HFF-Myc (cell line): ENCODE data around the gene SST.

Experiments
- DNase-seq: peaks from one replicate; pipeline ENCODE4 v3.0.0-alpha.2; 2011; ENCODE audit warnings: low read depth; ENCODE audit errors: extremely low read depth
- H3K4me3 ChIP-seq: replicated peaks from 2 replicates; pipeline ENCODE4 v1.5.1; 2011; ENCODE audit warnings: low read depth, mild to moderate bottlenecking, control low read depth, low read length
- TF ChIP-seq, protein P1 (sequence below): IDR thresholded peaks from 2 replicates; pipeline ENCODE4 v1.5.1; 2012; ENCODE audit warnings: mild to moderate bottlenecking, low read depth, low read length, control low read depth; ENCODE audit errors: missing control alignments

SST gene

DNA sequence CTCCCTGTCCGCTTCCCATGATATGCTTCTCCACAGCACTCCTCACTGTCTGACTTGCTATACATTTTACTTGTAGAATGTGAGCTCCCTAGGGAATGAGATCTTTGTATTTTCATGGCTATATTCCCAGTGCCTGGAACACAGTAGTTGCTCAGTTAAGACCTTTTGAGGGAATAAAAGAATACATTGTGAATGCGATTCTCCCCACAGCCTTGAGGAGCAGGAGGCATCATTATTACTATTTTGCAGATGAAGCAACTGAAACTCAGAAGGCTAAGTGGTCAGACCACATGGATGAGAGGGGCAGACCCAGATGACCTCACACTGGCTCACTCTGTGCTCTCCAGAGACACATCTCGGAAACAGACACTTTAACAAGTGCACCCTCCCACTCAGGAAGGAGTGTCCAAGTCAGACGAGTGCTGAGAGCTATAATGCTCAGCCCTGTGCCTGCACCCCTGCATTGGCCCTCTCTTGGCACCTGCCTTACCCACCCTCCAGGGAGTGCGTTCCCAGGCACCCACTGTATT lies 46.8 kb downstream of the SST start:
- DNase-seq: no peak
- TF ChIP-seq, protein P1, sequence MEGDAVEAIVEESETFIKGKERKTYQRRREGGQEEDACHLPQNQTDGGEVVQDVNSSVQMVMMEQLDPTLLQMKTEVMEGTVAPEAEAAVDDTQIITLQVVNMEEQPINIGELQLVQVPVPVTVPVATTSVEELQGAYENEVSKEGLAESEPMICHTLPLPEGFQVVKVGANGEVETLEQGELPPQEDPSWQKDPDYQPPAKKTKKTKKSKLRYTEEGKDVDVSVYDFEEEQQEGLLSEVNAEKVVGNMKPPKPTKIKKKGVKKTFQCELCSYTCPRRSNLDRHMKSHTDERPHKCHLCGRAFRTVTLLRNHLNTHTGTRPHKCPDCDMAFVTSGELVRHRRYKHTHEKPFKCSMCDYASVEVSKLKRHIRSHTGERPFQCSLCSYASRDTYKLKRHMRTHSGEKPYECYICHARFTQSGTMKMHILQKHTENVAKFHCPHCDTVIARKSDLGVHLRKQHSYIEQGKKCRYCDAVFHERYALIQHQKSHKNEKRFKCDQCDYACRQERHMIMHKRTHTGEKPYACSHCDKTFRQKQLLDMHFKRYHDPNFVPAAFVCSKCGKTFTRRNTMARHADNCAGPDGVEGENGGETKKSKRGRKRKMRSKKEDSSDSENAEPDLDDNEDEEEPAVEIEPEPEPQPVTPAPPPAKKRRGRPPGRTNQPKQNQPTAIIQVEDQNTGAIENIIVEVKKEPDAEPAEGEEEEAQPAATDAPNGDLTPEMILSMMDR: no peak
- no peak overlapping the region for H3K4me3 ChIP-seq

DNA sequence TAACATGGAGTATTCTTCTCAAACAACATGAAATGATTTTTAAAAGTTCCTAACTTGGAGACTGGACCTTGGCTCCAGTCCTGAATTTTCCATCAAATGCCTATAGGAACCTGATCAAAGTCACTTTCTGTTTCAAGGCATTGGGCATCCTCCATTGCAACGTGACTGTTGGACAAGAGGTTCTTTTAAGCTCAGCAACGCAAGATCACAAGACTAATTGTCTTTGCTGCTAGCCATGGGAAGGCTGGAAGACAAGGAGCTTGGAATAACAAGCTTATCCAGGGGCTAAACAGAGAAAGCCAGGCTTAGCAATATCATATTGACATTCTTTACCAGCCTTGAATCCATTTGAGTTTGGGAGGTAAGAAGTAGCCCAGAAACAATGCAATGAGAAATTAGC lies 48.3 kb downstream of the SST start:
- H3K4me3 ChIP-seq: no peak overlapping the region
- TF ChIP-seq, protein P1: no peak
- DNase-seq: no peak

DNA sequence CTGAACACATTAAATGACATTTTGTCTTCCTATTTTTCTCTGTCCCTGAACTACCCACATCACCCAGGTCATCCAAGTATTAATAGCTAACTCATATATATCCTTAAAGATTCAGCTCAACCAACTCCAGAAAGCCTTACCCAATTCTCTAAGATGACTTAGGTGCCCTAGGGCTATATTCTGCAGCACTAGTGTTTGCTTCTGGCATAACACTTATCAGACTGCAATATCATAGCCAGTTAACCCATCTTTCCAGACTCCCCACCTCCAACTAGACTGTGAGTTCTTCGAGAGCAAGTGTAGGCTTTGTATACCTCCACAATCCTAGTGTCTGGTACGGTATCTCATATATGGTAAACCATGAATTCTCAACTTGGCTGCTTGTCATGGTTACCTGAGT lies 50.7 kb downstream of the SST start:
- TF ChIP-seq, protein P1: no peak
- no peak for DNase-seq

More for the DNA sequence above, 50.7 kb downstream of the SST start:
- no peak overlapping the region for H3K4me3 ChIP-seq
